HepG2 (cell line): ENCODE measurements around the gene NAIF1. TPM values are rescaled to one million over a fixed set of nuclear protein-coding genes. Genes with fewer than 3 reads are reported as not detected.

ENCODE experiments used
- BHLHE40 ChIP-seq: IDR thresholded peaks from 2 replicates; pipeline ENCODE4 v1.6.1; 2011; ENCODE audit warnings: low read length, improper control_type of control experiment
- EEA1 ChIP-seq: sonication (generic); formaldehyde crosslinking; IDR thresholded peaks from 2 replicates; pipeline ENCODE4 v1.5.1; 2020; ENCODE audit warnings: mild to moderate bottlenecking, missing genetic modification reagents, borderline replicate concordance
- NR2F6 ChIP-seq, 2 experiments: IDR thresholded peaks; 2 replicates each; pipeline ENCODE4 v1.6.1; 2016; ENCODE audit warnings: antibody characterized with exemption in 1 of 2, mild to moderate bottlenecking in 1 of 2
- SKI ChIP-seq: fragments of 450-650 bp; IDR thresholded peaks from one replicate; pipeline ENCODE4 v1.6.1; 2018; ENCODE audit warnings: mild to moderate bottlenecking; ENCODE audit not compliant: partially characterized antibody
- ZNF251 ChIP-seq: sonication (generic); formaldehyde crosslinking; IDR thresholded peaks from 2 replicates; pipeline ENCODE4 v1.9.0; 2021; ENCODE audit warnings: mild to moderate bottlenecking, missing genetic modification reagents
- ZNF550 ChIP-seq: sonication (generic); formaldehyde crosslinking; IDR thresholded peaks from 2 replicates; pipeline ENCODE4 v1.4.0; 2020; ENCODE audit warnings: mild to moderate bottlenecking, missing genetic modification reagents, borderline replicate concordance
- ZNF775 ChIP-seq: sonication (generic); formaldehyde crosslinking; IDR thresholded peaks from 2 replicates; pipeline ENCODE4 v1.4.0; 2020; ENCODE audit warnings: missing genetic modification reagents, mild to moderate bottlenecking, moderate library complexity, borderline replicate concordance
- ZNF883 ChIP-seq: sonication (generic); formaldehyde crosslinking; IDR thresholded peaks from 2 replicates; pipeline ENCODE4 v1.5.1; 2020; ENCODE audit warnings: mild to moderate bottlenecking, missing genetic modification reagents; ENCODE audit errors: not compliant biosample characterization
- polyA plus RNA-seq, 8 experiments: library from polyadenylated mRNA; depleted of rRNA in 3 of 8; stranded (reverse) in 7 of 8; unstranded in 1 of 8; fragments of >200 nt; fragmentation: Illumina TruSeq in 4 of 8; extraction: Trizol in 4 of 8; gene quantifications; 2 replicates each; pipeline versions ENCODE4 v1.2.1 to v1.2.3, GENCODE V29; 2011 to 2016; ENCODE audit warnings: low read depth in 4 of 8, missing spikeins in 1 of 8, mixed read lengths in 1 of 8; ENCODE audit not compliant: insufficient read depth in 1 of 8
- total RNA-seq, 5 experiments: library from RNA; depleted of rRNA; stranded (reverse); fragments of >200 nt; fragmentation: Illumina TruSeq; extraction: Trizol; gene quantifications; 2 replicates each; pipeline ENCODE4 v1.2.3, GENCODE V29; 2016; ENCODE audit warnings: low read depth in 1 of 5
- TF ChIP-seq, protein P1 (sequence below), 2 experiments: sonication (generic) in 1 of 2; formaldehyde crosslinking in 1 of 2; IDR thresholded peaks; 2 replicates each; pipeline versions ENCODE4 v1.6.1 to v1.9.0; 2014 to 2022; ENCODE audit warnings: antibody characterized with exemption in 1 of 2, borderline replicate concordance in 1 of 2, inconsistent platforms in 1 of 2, low read depth in 1 of 2, missing genetic modification reagents in 1 of 2
- TF ChIP-seq, protein P2 (sequence below): sonication (generic); formaldehyde crosslinking; IDR thresholded peaks from 2 replicates; pipeline ENCODE4 v1.5.0; 2020; ENCODE audit warnings: missing genetic modification reagents, mild to moderate bottlenecking, borderline replicate concordance
- TF ChIP-seq, protein P3 (sequence below): sonication (generic); formaldehyde crosslinking; IDR thresholded peaks from 2 replicates; pipeline ENCODE4 v1.4.0; 2020; ENCODE audit warnings: missing genetic modification reagents
- TF ChIP-seq, protein P4 (sequence below): sonication (generic); formaldehyde crosslinking; IDR thresholded peaks from 2 replicates; pipeline ENCODE4 v1.4.0; 2020; ENCODE audit warnings: missing genetic modification reagents

Gene NAIF1
- total and polyA plus RNA-seq, 2 of the 13 experiments (the other 11 are each of a cell fraction or from before 2014, with no cell fraction given), result 6.0 to 6.9 TPM

DNA sequence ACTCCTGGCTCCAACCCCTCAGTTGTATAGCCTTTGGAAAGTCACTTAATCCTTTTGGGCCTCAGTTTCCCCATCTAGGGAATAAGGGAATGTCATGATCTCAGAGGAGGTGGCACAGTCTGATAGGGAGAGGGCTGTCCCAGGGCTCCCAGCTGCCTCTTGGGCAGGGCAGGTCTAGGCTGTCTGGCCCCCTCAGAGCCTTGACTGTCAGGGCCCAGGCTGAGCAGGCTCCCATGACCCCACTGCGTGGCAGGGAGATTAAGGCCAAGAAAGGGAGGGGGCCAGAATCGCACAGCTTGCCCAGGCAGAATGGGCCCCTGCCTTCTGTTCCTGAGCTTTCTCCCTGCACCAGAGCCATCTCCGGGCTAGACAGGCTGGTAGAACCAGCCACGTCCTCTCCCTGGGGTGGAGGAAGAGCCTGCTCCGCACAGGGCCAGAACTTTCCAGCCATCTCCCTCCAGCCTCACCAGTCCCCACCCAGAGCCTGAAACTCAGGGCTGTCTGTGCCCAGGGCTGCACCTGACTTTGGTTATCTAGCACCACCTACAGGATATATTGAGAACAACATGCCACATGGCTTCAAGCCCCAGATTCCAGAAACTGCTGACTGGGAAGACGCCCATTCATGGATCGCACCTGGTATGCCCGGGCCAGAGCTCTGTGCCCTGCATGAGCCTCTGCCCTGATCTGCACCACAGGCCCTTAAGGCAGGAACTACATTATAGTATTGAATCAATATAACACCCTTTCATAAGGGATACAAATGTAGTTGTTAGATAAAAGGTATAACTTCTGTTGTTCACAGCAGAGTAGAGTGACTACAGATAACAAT lies 32.1 kb downstream of the NAIF1 start (continued):
- TF ChIP-seq, protein P1, sequence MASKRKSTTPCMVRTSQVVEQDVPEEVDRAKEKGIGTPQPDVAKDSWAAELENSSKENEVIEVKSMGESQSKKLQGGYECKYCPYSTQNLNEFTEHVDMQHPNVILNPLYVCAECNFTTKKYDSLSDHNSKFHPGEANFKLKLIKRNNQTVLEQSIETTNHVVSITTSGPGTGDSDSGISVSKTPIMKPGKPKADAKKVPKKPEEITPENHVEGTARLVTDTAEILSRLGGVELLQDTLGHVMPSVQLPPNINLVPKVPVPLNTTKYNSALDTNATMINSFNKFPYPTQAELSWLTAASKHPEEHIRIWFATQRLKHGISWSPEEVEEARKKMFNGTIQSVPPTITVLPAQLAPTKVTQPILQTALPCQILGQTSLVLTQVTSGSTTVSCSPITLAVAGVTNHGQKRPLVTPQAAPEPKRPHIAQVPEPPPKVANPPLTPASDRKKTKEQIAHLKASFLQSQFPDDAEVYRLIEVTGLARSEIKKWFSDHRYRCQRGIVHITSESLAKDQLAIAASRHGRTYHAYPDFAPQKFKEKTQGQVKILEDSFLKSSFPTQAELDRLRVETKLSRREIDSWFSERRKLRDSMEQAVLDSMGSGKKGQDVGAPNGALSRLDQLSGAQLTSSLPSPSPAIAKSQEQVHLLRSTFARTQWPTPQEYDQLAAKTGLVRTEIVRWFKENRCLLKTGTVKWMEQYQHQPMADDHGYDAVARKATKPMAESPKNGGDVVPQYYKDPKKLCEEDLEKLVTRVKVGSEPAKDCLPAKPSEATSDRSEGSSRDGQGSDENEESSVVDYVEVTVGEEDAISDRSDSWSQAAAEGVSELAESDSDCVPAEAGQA (IDR thresholded peaks at IDR 0.05; ENCODE audit: low read depth), result no peak
- TF ChIP-seq, protein P1 (CRISPR knock-in tag; IDR thresholded peaks at IDR 0.05; ENCODE audit: borderline replicate concordance), result no peak
- TF ChIP-seq NR2F6 (IDR thresholded peaks at IDR 0.05), result no peak
- peak; percentile 7; the same call in 1 of the 2 replicates for TF ChIP-seq NR2F6 (CRISPR knock-in tag; IDR thresholded peaks at IDR 0.05)
- TF ChIP-seq ZNF883 (CRISPR knock-in tag), result no peak
- TF ChIP-seq, protein P2, sequence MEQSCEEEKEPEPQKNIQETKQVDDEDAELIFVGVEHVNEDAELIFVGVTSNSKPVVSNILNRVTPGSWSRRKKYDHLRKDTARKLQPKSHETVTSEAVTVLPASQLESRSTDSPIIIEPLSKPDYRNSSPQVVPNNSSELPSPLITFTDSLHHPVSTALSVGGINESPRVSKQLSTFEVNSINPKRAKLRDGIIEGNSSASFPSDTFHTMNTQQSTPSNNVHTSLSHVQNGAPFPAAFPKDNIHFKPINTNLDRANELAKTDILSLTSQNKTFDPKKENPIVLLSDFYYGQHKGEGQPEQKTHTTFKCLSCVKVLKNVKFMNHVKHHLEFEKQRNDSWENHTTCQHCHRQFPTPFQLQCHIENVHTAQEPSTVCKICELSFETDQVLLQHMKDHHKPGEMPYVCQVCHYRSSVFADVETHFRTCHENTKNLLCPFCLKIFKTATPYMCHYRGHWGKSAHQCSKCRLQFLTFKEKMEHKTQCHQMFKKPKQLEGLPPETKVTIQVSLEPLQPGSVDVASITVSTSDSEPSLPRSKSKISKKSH (CRISPR knock-in tag), result peak; percentile 49; the same call in 1 of the 2 replicates
- TF ChIP-seq ZNF550 (CRISPR knock-in tag), result no peak
- TF ChIP-seq, protein P3, sequence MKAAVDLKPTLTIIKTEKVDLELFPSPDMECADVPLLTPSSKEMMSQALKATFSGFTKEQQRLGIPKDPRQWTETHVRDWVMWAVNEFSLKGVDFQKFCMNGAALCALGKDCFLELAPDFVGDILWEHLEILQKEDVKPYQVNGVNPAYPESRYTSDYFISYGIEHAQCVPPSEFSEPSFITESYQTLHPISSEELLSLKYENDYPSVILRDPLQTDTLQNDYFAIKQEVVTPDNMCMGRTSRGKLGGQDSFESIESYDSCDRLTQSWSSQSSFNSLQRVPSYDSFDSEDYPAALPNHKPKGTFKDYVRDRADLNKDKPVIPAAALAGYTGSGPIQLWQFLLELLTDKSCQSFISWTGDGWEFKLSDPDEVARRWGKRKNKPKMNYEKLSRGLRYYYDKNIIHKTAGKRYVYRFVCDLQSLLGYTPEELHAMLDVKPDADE (CRISPR knock-in tag), result no peak
- TF ChIP-seq EEA1 (CRISPR knock-in tag), result no peak
- TF ChIP-seq, protein P4, sequence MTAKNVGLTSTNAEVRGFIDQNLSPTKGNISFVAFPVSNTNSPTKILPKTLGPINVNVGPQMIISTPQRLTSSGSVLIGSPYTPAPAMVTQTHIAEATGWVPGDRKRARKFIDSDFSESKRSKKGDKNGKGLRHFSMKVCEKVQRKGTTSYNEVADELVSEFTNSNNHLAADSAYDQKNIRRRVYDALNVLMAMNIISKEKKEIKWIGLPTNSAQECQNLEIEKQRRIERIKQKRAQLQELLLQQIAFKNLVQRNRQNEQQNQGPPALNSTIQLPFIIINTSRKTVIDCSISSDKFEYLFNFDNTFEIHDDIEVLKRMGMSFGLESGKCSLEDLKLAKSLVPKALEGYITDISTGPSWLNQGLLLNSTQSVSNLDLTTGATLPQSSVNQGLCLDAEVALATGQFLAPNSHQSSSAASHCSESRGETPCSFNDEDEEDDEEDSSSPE (CRISPR knock-in tag), result no peak
- TF ChIP-seq ZNF251 (CRISPR knock-in tag), result no peak
- no peak for TF ChIP-seq BHLHE40
- no peak for TF ChIP-seq ZNF775 (CRISPR knock-in tag)
- no peak for TF ChIP-seq SKI
